GM10266 (cell line): ENCODE measurements around the gene TMEM92.
"Not testable (repeated sequence)": the region's sequence is repeated elsewhere in the genome, so short reads cannot be mapped to it uniquely, and the experiment has no call there.

ENCODE experiments used
- DNase-seq: peaks from one replicate; pipeline ENCODE4 v3.0.0; 2012; ENCODE audit errors: extremely low spot score
- CTCF ChIP-seq: IDR thresholded peaks from 2 replicates; pipeline ENCODE4 v1.5.1; 2012; ENCODE audit warnings: mild to moderate bottlenecking, low read depth; ENCODE audit not compliant: control insufficient read depth, insufficient read depth; ENCODE audit errors: missing control alignments

The TMEM92 gene

GRCh38 chr17:50279639-50280038 is 5.4 kb downstream of the TMEM92 start:
- DNase-seq: no peak
- TF ChIP-seq CTCF: no peak

GRCh38 chr17:50280068-50280467 is 5.8 kb downstream of the TMEM92 start:
- no peak for DNase-seq
- no peak for TF ChIP-seq CTCF

- DNase-seq: no peak
- no peak for TF ChIP-seq CTCF
Measured at GRCh38 chr17:50280801-50281441, 6.7 kb downstream of the TMEM92 start.

- TF ChIP-seq CTCF: no peak
- no peak for DNase-seq
Measured at GRCh38 chr17:50281739-50282401, 7.6 kb downstream of the TMEM92 start.

- DNase-seq: no peak
- no peak for TF ChIP-seq CTCF
Measured at GRCh38 chr17:50283246-50283645, 9.0 kb downstream of the TMEM92 start.

GRCh38 chr17:50283714-50284113 is 9.4 kb downstream of the TMEM92 start:
- TF ChIP-seq CTCF: no peak
- no peak for DNase-seq

- no peak for DNase-seq
- TF ChIP-seq CTCF: no peak
Measured at GRCh38 chr17:50285941-50286340, 11.7 kb downstream of the TMEM92 start.

- not testable (repeated sequence) for DNase-seq
Measured at GRCh38 chr17:50287302-50287701, 13.0 kb downstream of the TMEM92 start.
